SK-N-SH (cell line): ENCODE results near the gene LYPD4.

Experiments used
- CHD2 ChIP-seq: fragments of 150-350 bp; IDR thresholded peaks from 2 replicates; pipeline ENCODE4 v1.6.1; 2018; ENCODE audit warnings: low read length; ENCODE audit not compliant: partially characterized antibody
- CTCF ChIP-seq: fragments of 200-600 bp; sonication (generic); IDR thresholded peaks from 2 replicates; pipeline ENCODE4 v1.6.1; 2017; ENCODE audit warnings: antibody characterized with exemption, mild to moderate bottlenecking, moderate library complexity
- FOXJ3 ChIP-seq: sonication (generic); formaldehyde crosslinking; IDR thresholded peaks from 2 replicates; pipeline ENCODE4 v1.5.1; 2020; ENCODE audit warnings: mild to moderate bottlenecking, missing genetic modification reagents
- FOXM1 ChIP-seq: IDR thresholded peaks from 2 replicates; pipeline ENCODE4 v1.4.0; 2012; ENCODE audit warnings: low read depth, mild to moderate bottlenecking
- MEF2A ChIP-seq: IDR thresholded peaks from 2 replicates; pipeline ENCODE4 v1.4.0; 2012; ENCODE audit warnings: low read depth, borderline replicate concordance
- NRF1 ChIP-seq: IDR thresholded peaks from 2 replicates; pipeline ENCODE4 v1.6.1; 2012; ENCODE audit warnings: low read depth, mild to moderate bottlenecking, low read length
- POLR2AphosphoS5 ChIP-seq: IDR thresholded peaks from 2 replicates; pipeline ENCODE4 v1.6.1; 2012; ENCODE audit warnings: low read depth, low read length
- RAD21 ChIP-seq: IDR thresholded peaks from 2 replicates; pipeline ENCODE4 v1.6.1; 2012; ENCODE audit warnings: mild to moderate bottlenecking, low read length
- RXRA ChIP-seq: IDR thresholded peaks from 2 replicates; pipeline ENCODE4 v1.4.0; 2012; ENCODE audit warnings: low read depth, mild to moderate bottlenecking, borderline replicate concordance
- TCF12 ChIP-seq: IDR thresholded peaks from 2 replicates; pipeline ENCODE4 v1.4.0; 2012
- USF1 ChIP-seq: IDR thresholded peaks from 2 replicates; pipeline ENCODE4 v1.4.0; 2012; ENCODE audit warnings: low read depth, borderline replicate concordance
- USF2 ChIP-seq: fragments of 150-350 bp; IDR thresholded peaks from 2 replicates; pipeline ENCODE4 v1.6.1; 2017; ENCODE audit warnings: antibody characterized with exemption, low read length, low read depth, borderline replicate concordance
- YY1 ChIP-seq: IDR thresholded peaks from 2 replicates; pipeline ENCODE4 v1.4.0; 2012; ENCODE audit warnings: low read depth, mild to moderate bottlenecking
- TF ChIP-seq, protein P1 (sequence below): IDR thresholded peaks from 2 replicates; pipeline ENCODE4 v1.4.0; 2012; ENCODE audit warnings: low read depth

DNA sequence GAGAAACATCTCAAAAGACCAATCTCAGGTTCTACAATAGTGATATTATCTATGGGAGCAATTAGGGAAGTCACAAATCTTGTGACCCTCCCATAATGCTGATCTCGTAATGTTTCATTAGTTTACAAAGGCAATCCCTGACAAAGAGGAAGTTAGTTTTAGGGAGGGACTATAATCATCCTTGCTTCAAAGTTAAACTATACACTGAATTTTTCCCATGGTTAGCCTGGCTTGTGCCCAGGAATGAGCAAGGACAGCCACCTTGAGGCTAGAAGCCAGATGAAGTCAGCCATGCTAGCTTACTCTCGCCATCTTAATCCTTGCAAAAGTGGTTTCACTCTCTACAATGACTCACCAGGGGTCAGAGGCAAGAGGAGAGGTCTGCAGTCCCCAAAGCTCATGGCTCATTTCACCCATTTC lies 42.7 kb downstream of the LYPD4 start:
- no peak for TF ChIP-seq NRF1
- no peak for TF ChIP-seq MEF2A
- TF ChIP-seq CTCF = no peak
- no peak for TF ChIP-seq FOXM1
- no peak for TF ChIP-seq RXRA
- TF ChIP-seq TCF12 = no peak
- TF ChIP-seq FOXJ3 (CRISPR knock-in tag) = no peak
- TF ChIP-seq, protein P1, sequence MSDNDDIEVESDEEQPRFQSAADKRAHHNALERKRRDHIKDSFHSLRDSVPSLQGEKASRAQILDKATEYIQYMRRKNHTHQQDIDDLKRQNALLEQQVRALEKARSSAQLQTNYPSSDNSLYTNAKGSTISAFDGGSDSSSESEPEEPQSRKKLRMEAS = no peak
- no peak for TF ChIP-seq CHD2
- no peak for TF ChIP-seq RAD21
- no peak for TF ChIP-seq USF1
- TF ChIP-seq POLR2AphosphoS5 = no peak
- TF ChIP-seq YY1 = no peak
- no peak for TF ChIP-seq USF2
